H9 (cell line): ENCODE results near the gene KDM2B. TPM values are rescaled to one million over a fixed set of nuclear protein-coding genes. Genes with fewer than 3 reads are reported as not detected.

Experiments
- DNase-seq: peaks from one replicate; pipeline ENCODE4 v3.0.0-alpha.2; 2017
- H2AFZ ChIP-seq: one replicate; pipeline ENCODE4 v1.6.1; 2013; ENCODE audit warnings: mild to moderate bottlenecking, low read length, control low read depth, moderate library complexity
- H2AK5ac ChIP-seq: 2 replicates; pipeline ENCODE4 v1.6.1; 2013; ENCODE audit warnings: low read length, control low read depth, mixed read lengths; ENCODE audit not compliant: insufficient read length
- H2BK120ac ChIP-seq: one replicate; pipeline ENCODE4 v1.6.1; 2013; ENCODE audit warnings: low read depth, mild to moderate bottlenecking, low read length, control low read depth, inconsistent platforms; ENCODE audit not compliant: poor library complexity, severe bottlenecking
- H2BK12ac ChIP-seq: 2 replicates; pipeline ENCODE4 v1.6.1; 2013; ENCODE audit warnings: low read length, control low read depth, mixed read lengths, low read depth; ENCODE audit not compliant: insufficient read length
- H2BK15ac ChIP-seq: 2 replicates; pipeline ENCODE4 v1.6.1; 2013; ENCODE audit warnings: low read depth, low read length, control low read depth
- H2BK20ac ChIP-seq: one replicate; pipeline ENCODE4 v1.6.1; 2013; ENCODE audit warnings: low read depth, mild to moderate bottlenecking, low read length, control low read depth, inconsistent platforms; ENCODE audit not compliant: poor library complexity, severe bottlenecking
- H2BK5ac ChIP-seq: 2 replicates; pipeline ENCODE4 v1.6.1; 2013; ENCODE audit warnings: low read length, control low read depth, mixed read lengths; ENCODE audit not compliant: insufficient read length
- H3K14ac ChIP-seq: 2 replicates; pipeline ENCODE4 v1.6.1; 2013; ENCODE audit warnings: low read length, control low read depth; ENCODE audit not compliant: insufficient read depth
- H3K18ac ChIP-seq: 2 replicates; pipeline ENCODE4 v1.6.1; 2013; ENCODE audit warnings: low read depth, mild to moderate bottlenecking, mixed read lengths, low read length, control low read depth; ENCODE audit not compliant: insufficient read length
- H3K23ac ChIP-seq: 2 replicates; pipeline ENCODE4 v1.6.1; 2013; ENCODE audit warnings: low read length, control low read depth, mixed read lengths, low read depth; ENCODE audit not compliant: insufficient read length
- H3K23me2 ChIP-seq: 2 replicates; pipeline ENCODE4 v1.6.1; 2013; ENCODE audit warnings: low read depth, mild to moderate bottlenecking, mixed read lengths, low read length, control low read depth; ENCODE audit not compliant: insufficient read length, poor library complexity, severe bottlenecking
- H3K27ac ChIP-seq: 2 replicates; pipeline ENCODE4 v1.5.1; 2013; ENCODE audit warnings: low read length, control low read depth, mixed read lengths, low read depth; ENCODE audit not compliant: insufficient read length
- H3K27me3 ChIP-seq: 2 replicates; pipeline ENCODE4 v1.6.1; 2013; ENCODE audit warnings: low read length, control low read depth, inconsistent platforms; ENCODE audit not compliant: insufficient read depth
- H3K4ac ChIP-seq: 2 replicates; pipeline ENCODE4 v1.6.1; 2013; ENCODE audit warnings: low read depth, mild to moderate bottlenecking, control low read depth, inconsistent platforms, low read length, moderate library complexity
- H3K4me1 ChIP-seq: 2 replicates; pipeline ENCODE4 v1.6.1; 2013; ENCODE audit warnings: low read length, control low read depth, inconsistent platforms; ENCODE audit not compliant: insufficient read depth
- H3K4me2 ChIP-seq: 2 replicates; pipeline ENCODE4 v1.6.1; 2013; ENCODE audit warnings: low read length, control low read depth, mixed read lengths; ENCODE audit not compliant: insufficient read length, insufficient read depth
- H3K56ac ChIP-seq: 2 replicates; pipeline ENCODE4 v1.6.1; 2013; ENCODE audit warnings: low read depth, mild to moderate bottlenecking, mixed read lengths, low read length, control low read depth; ENCODE audit not compliant: insufficient read length
- H3K79me1 ChIP-seq: 2 replicates; pipeline ENCODE4 v1.6.1; 2013; ENCODE audit warnings: low read depth, mild to moderate bottlenecking, moderate library complexity, low read length, control low read depth, inconsistent platforms; ENCODE audit not compliant: insufficient read depth, poor library complexity, severe bottlenecking
- H3K79me2 ChIP-seq: 2 replicates; pipeline ENCODE4 v1.6.1; 2013; ENCODE audit warnings: low read length, control low read depth, inconsistent platforms; ENCODE audit not compliant: insufficient read depth
- H3K9ac ChIP-seq: 2 replicates; pipeline ENCODE4 v1.6.1; 2013; ENCODE audit warnings: low read length, control low read depth, mixed read lengths; ENCODE audit not compliant: insufficient read length; ENCODE audit errors: extremely low read depth
- H3K9me3 ChIP-seq: one replicate; pipeline ENCODE4 v1.6.1; 2013; ENCODE audit warnings: low read depth, low read length, inconsistent platforms; ENCODE audit not compliant: control insufficient read depth
- H3T11ph ChIP-seq: one replicate; pipeline ENCODE4 v1.6.1; 2013; ENCODE audit warnings: mild to moderate bottlenecking, low read length, control low read depth, inconsistent platforms
- H4K20me1 ChIP-seq: one replicate; pipeline ENCODE4 v1.6.1; 2013; ENCODE audit not compliant: control insufficient read depth, insufficient read length, insufficient read depth
- H4K5ac ChIP-seq: 2 replicates; pipeline ENCODE4 v1.6.1; 2013; ENCODE audit warnings: low read depth, mild to moderate bottlenecking, mixed read lengths, low read length, control low read depth; ENCODE audit not compliant: insufficient read length
- H4K8ac ChIP-seq: replicated peaks from 2 replicates; pipeline ENCODE4 v1.6.1; 2013; ENCODE audit warnings: low read length, control low read depth, mixed read lengths, low read depth; ENCODE audit not compliant: insufficient read length
- H4K91ac ChIP-seq: 2 replicates; pipeline ENCODE4 v1.6.1; 2013; ENCODE audit warnings: low read depth, mild to moderate bottlenecking, moderate library complexity, mixed read lengths, low read length, control low read depth; ENCODE audit not compliant: insufficient read length
- H3K27ac Mint-ChIP-seq, 3 experiments: 2 replicates in 2 of 3; 3 replicates in 1 of 3; pipeline ENCODE4 v1.8.0; 2020 to 2021; ENCODE audit warnings: mixed read lengths in 3 of 3, mild to moderate bottlenecking in 1 of 3, moderate library complexity in 1 of 3
- H3K27me3 Mint-ChIP-seq: 2 replicates; pipeline ENCODE4 v1.8.0; 2021; ENCODE audit warnings: low read depth, mild to moderate bottlenecking, moderate library complexity, mixed read lengths
- H3K36me3 Mint-ChIP-seq, 3 experiments: 2 replicates in 2 of 3; 3 replicates in 1 of 3; pipeline ENCODE4 v1.8.0; 2020 to 2021; ENCODE audit warnings: low read depth in 3 of 3, mixed read lengths in 3 of 3; ENCODE audit not compliant: insufficient read depth in 1 of 3
- H3K4me1 Mint-ChIP-seq, 2 experiments: 2 replicates each; pipeline ENCODE4 v1.8.0; 2020; ENCODE audit warnings: mixed read lengths in 2 of 2
- H3K4me3 Mint-ChIP-seq, 2 experiments: 2 replicates in 1 of 2; 3 replicates in 1 of 2; pipeline ENCODE4 v1.8.0; 2020 to 2021; ENCODE audit warnings: mild to moderate bottlenecking in 2 of 2, mixed read lengths in 2 of 2, moderate library complexity in 1 of 2
- H3K9me3 Mint-ChIP-seq, 2 experiments: 2 replicates in 1 of 2; 3 replicates in 1 of 2; pipeline ENCODE4 v1.8.0; 2020; ENCODE audit warnings: mild to moderate bottlenecking in 2 of 2, mixed read lengths in 2 of 2, moderate library complexity in 1 of 2
- WGBS: extraction: QIAGEN DNeasy Blood & Tissue Kit; methylation state at CpG from one replicate; pipeline ENCODE4 v1.1.7; 2013; ENCODE audit warnings: missing lambda C conversion rate, low lambda C conversion rate, mixed read lengths; ENCODE audit not compliant: insufficient read length; ENCODE audit errors: extremely low coverage; 5-methylcytosine and 5-hydroxymethylcytosine counted together
- long read RNA-seq: library from polyadenylated mRNA; unstranded; transcript quantifications from one replicate; pipeline ENCODE4 v2.0.0, GENCODE V29; 2020
- total RNA-seq: library from RNA; stranded (reverse); gene quantifications from 2 replicates; pipeline ENCODE4 v1.2.1, GENCODE V29; 2021
- TF ChIP-seq, protein P1 (sequence below): fragments of 200-600 bp; sonication (generic); conservative IDR thresholded peaks from 3 replicates; pipeline ENCODE4 v1.8.0; 2021; ENCODE audit warnings: antibody characterized with exemption, mild to moderate bottlenecking

The KDM2B gene
- 137 and 143 TPM in 2 replicates for total RNA-seq
- long read RNA-seq, full-length matches to known transcripts: 5 of 80 reads
- long read RNA-seq, partial matches to known transcripts: 19 of 80 reads
- long read RNA-seq, other reads (novel, unspliced or antisense): 56 of 80 reads

DNA sequence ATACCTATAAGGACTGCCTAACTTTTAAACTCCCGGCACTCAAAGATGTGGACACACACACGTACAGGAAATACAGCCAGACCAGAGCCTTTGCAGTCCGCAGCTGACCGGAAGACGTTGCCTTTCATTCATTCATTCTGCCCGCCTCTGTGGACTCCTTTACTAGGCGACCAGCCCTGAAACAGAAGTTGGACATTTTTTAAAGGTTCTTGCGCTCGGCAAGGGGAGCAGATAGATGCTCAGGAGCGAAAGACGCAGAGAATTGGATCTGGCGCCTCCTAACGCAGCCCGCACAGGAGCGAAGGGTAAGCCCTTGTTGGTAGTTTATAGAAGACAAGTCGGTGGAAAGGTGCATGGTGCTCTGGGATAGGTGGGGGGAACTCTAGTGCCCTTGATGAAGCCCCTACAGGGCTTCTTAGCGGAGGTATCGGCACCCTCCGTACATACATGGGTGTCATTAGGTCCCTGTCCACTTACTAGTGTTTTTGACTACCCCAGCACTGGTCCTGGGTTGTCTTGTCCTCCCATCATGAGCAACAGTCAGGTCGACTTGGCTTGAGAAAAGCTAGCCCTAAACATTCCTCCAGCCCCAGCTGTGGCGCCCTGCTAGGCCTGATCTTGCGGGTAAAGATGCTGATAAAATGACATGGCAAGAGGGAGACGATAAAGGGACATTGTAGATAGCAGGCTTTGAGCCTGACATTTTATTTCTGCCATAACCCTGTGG lies at the start of gene KDM2B:
TSS of gene KDM2B (minus strand) at position 65 of the 727 bp plus-strand sequence. CDS start 112 bp downstream, outside the sequence.
- Histone ChIP-seq H3K4me1 (peaks cover 6% of the 10 kb centered on the region), H4K91ac (no peak within 1 kb of the TSS), H2AK5ac (no peak within 1 kb of the TSS), H3K56ac (no peak within 1 kb of the TSS), H3K9ac (peak within 1 kb of the TSS; percentile 90), H3K27ac (peak within 1 kb of the TSS; percentile 91), H2BK20ac (no peak within 1 kb of the TSS), H3K23ac (no peak within 1 kb of the TSS), H3T11ph (peak within 1 kb of the TSS; percentile 90), H2BK12ac (no peak within 1 kb of the TSS), H3K4ac (no peak within 1 kb of the TSS; the same call in 1 of the 2 replicates), H3K23me2 (peaks cover 41% of the 10 kb centered on the region), H2AFZ (no peak within 1 kb of the TSS), H3K79me1 (no peaks in the 10 kb centered on the region), H3K4me2 (peak within 1 kb of the TSS; percentile 98), H3K79me2 (no peaks in the 10 kb centered on the region; the same call in 1 of the 2 replicates), H2BK5ac (peak within 1 kb of the TSS; percentile 68), H3K9me3 (no peaks in the 10 kb centered on the region), H3K14ac (peak within 1 kb of the TSS; percentile 84; the same call in 1 of the 2 replicates), H2BK15ac (no peak within 1 kb of the TSS), H4K8ac (no peak within 1 kb of the TSS), H2BK120ac (no peak within 1 kb of the TSS), H3K27me3 (no peaks in the 10 kb centered on the region), H4K20me1 (no peaks in the 10 kb centered on the region), H3K18ac (peak within 1 kb of the TSS; percentile 94), H4K5ac (peak within 1 kb of the TSS; percentile 6)
- peak; percentile 65 for DNase-seq
- H3K9me3 Mint-ChIP-seq: no peaks in the 10 kb centered on the region
- WGBS: no CpG with 5 or more reads among the region's 23 CpGs
- peak within 1 kb of the TSS; percentile 98 to 100 (median 100) for H3K27ac Mint-ChIP-seq
- peaks cover 43 to 45% of the 10 kb centered on the region in 2 experiments for H3K4me1 Mint-ChIP-seq
- H3K27me3 Mint-ChIP-seq: no peaks in the 10 kb centered on the region
- H3K4me3 Mint-ChIP-seq: peak within 1 kb of the TSS; percentile 79 to 98
- TF ChIP-seq, protein P1, sequence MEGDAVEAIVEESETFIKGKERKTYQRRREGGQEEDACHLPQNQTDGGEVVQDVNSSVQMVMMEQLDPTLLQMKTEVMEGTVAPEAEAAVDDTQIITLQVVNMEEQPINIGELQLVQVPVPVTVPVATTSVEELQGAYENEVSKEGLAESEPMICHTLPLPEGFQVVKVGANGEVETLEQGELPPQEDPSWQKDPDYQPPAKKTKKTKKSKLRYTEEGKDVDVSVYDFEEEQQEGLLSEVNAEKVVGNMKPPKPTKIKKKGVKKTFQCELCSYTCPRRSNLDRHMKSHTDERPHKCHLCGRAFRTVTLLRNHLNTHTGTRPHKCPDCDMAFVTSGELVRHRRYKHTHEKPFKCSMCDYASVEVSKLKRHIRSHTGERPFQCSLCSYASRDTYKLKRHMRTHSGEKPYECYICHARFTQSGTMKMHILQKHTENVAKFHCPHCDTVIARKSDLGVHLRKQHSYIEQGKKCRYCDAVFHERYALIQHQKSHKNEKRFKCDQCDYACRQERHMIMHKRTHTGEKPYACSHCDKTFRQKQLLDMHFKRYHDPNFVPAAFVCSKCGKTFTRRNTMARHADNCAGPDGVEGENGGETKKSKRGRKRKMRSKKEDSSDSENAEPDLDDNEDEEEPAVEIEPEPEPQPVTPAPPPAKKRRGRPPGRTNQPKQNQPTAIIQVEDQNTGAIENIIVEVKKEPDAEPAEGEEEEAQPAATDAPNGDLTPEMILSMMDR: no peak
- H3K36me3 Mint-ChIP-seq: peaks cover 0 to 3% (median under 1%) of the 10 kb centered on the region in 3 experiments; a peak in 3 of 7 replicates
